Peyer's patch (tissue), 4 donors: ENCODE results near the gene AIG1.

Source experiments
- CTCF ChIP-seq, 6 experiments: fragments of 450-650 bp in 4 of 6; fragments of 200-600 bp in 2 of 6; sonication (generic) in 1 of 6; IDR thresholded peaks; one replicate each; pipeline ENCODE4 v1.5.1; 2017 to 2019; ENCODE audit warnings: antibody characterized with exemption in 6 of 6, mild to moderate bottlenecking in 3 of 6, moderate library complexity in 1 of 6
- POLR2A ChIP-seq, 2 donors: fragments of 450-650 bp; IDR thresholded peaks; one replicate each; pipeline ENCODE4 v1.5.1; 2017; ENCODE audit warnings: antibody characterized with exemption in 2 of 2, mild to moderate bottlenecking in 2 of 2, moderate library complexity in 2 of 2

- TF ChIP-seq POLR2A (IDR thresholded peaks at IDR 0.05) (no peak), CTCF (IDR thresholded peaks at IDR 0.05) (no peak)
Observed at GRCh38 chr6:143097224-143097795, 36.6 kb downstream of the AIG1 start.
